Small intestine (tissue), 7 donors: ENCODE measurements around the gene MSRB1. TPM values are rescaled to one million over a fixed set of nuclear protein-coding genes. Genes with fewer than 3 reads are reported as not detected.
A peak's percentile ranks its signal among the peaks of the same experiment; 100 is the strongest.

ENCODE experiments used
- DNase-seq, 2 donors: peaks; one replicate each; pipeline versions ENCODE4 v3.0.0 to v3.0.0-alpha.2; 2013
- FAIRE-seq: peaks from 2 replicates; lab custom pipeline; 2012; peaks lifted over from hg19 to GRCh38; lab: Jason Lieb, UNC
- H3K27ac ChIP-seq, 3 donors: one replicate each; pipeline ENCODE4 v1.5.1; 2013; ENCODE audit warnings: low read length in 2 of 3, mild to moderate bottlenecking in 2 of 3, control low read depth in 1 of 3, inconsistent platforms in 1 of 3, low read depth in 1 of 3, moderate library complexity in 1 of 3
- H3K27me3 ChIP-seq, 3 donors: one replicate each; pipeline ENCODE4 v1.6.1; 2013; ENCODE audit warnings: low read length in 3 of 3, inconsistent platforms in 1 of 3; ENCODE audit not compliant: control insufficient read depth in 3 of 3, insufficient read depth in 3 of 3
- H3K36me3 ChIP-seq, 3 donors: one replicate each; pipeline ENCODE4 v1.6.1; 2013; ENCODE audit warnings: low read length in 3 of 3, inconsistent platforms in 1 of 3, low read depth in 1 of 3, mild to moderate bottlenecking in 1 of 3, moderate library complexity in 1 of 3; ENCODE audit not compliant: control insufficient read depth in 3 of 3, insufficient read depth in 2 of 3
- H3K4me1 ChIP-seq, 3 donors: one replicate each; pipeline ENCODE4 v1.6.1; 2013; ENCODE audit warnings: low read length in 2 of 3, inconsistent platforms in 1 of 3, low read depth in 1 of 3, mild to moderate bottlenecking in 1 of 3, moderate library complexity in 1 of 3; ENCODE audit not compliant: control insufficient read depth in 3 of 3, insufficient read depth in 2 of 3
- H3K4me3 ChIP-seq, 3 donors: one replicate each; pipeline ENCODE4 v1.5.1; 2013; ENCODE audit warnings: low read length in 3 of 3, control low read depth in 1 of 3, inconsistent platforms in 1 of 3, low read depth in 1 of 3, mild to moderate bottlenecking in 1 of 3, moderate library complexity in 1 of 3
- H3K9me3 ChIP-seq, 2 donors: one replicate each; pipeline ENCODE4 v1.6.1; 2013; ENCODE audit warnings: low read depth in 1 of 2, low read length in 1 of 2; ENCODE audit not compliant: control insufficient read depth in 2 of 2, insufficient read depth in 1 of 2
- WGBS, 3 donors: extraction: QIAGEN DNeasy Blood & Tissue Kit; methylation state at CpG; one replicate each; pipeline ENCODE4 v1.1.7; 2013; 5-methylcytosine and 5-hydroxymethylcytosine counted together
- polyA plus RNA-seq, 4 donors: library from polyadenylated mRNA; stranded (reverse) in 3 of 4; unstranded in 1 of 4; fragments of 200-250 nt in 3 of 4; fragments of 120-200 nt in 1 of 4; gene quantifications; one replicate each; pipeline versions ENCODE4 v1.2.1 to v1.2.3, GENCODE V29; 2013
- donor health status: healthy with polysubstance abuse.
- donor health status: control.
- donor health status: control.
- donor health status: Bipolar disorder and iron deficiency.
- donor health status: healthy.

The MSRB1 gene
- polyA plus RNA-seq, 4 donors: 50.6 to 105 (median 62.0) TPM

DNA sequence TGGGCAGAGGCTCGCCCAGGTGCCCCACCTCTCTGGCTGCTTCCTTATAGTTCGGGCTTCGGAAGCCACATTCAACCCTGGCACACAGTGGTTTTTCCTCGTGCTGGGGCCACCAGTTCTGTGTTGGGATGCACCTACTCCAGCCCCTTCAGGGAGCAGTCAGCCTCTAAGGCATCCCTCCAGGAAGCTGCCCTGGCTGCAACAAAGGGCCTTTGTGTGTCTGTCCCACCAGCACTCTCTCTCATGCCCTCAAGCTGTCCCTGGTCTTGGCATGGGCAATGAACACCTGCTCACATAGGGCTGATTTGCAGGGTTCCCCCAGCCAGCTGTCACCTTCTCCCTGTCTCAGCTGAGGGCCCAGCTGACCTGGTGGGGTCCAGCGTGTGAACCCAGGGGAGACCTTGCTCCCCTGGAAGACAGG lies 39.0 kb upstream of the MSRB1 start:
- H3K27me3 ChIP-seq: peaks cover 0 to 41% (median 5%) of the 10 kb centered on the region in 3 donors
- H3K9me3 ChIP-seq: no peaks in the 10 kb centered on the region
- peak overlapping the region; percentile 2 to 78 (median 5) for H3K27ac ChIP-seq
- 16 to 51% (median 25%) methylated on average over 5 of the region's 5 CpGs for WGBS, 3 donors
- DNase-seq: peak; percentile 41 to 66
- H3K4me3 ChIP-seq: no peak overlapping the region
- H3K36me3 ChIP-seq: peaks cover 2 to 40% (median 2%) of the 10 kb centered on the region in 3 donors
- FAIRE-seq: no peak
- H3K4me1 ChIP-seq: peaks cover 0 to 67% (median 5%) of the 10 kb centered on the region in 3 donors

DNA sequence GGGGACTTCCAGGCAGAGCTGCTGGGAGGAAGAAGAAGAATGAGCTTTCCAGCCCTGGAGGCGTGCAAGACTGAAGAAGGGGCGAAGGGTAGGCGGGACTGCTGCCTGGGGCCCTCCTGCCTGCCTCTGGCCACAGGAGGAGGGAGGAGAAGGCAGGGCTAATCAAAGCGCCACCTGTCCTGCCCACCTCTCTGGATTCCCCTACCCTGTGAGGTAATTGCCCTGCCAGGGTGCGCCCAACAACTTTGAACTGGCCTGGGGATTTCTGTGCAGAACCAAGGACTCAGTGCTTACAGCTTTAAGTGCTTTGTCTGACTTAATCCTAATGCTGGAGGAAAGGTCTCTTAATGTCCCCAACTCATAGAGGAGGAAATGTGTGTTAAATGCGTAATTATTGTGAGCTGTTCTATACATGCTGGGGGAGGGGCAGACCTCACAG lies 38.4 kb upstream of the MSRB1 start, which contains the start of gene NOXO1:
Gene NOXO1 (minus strand): TSS at position 72 of the 439 bp plus-strand sequence. CDS start 290 bp downstream, outside the sequence.
- Histone ChIP-seq H3K9me3 (no peaks in the 10 kb centered on the region), H3K4me1 (peaks cover 0 to 65% (median 5%) of the 10 kb centered on the region in 3 donors), H3K27ac (peak within 1 kb of the TSS; percentile 2 to 78 (median 5)), H3K4me3 (peak within 1 kb of the TSS in 1 of 3 donors; percentile 6), H3K36me3 (peaks cover 0 to 40% (median 1%) of the 10 kb centered on the region in 3 donors), H3K27me3 (peaks cover 0 to 41% (median 5%) of the 10 kb centered on the region in 3 donors)
- DNase-seq (peak; percentile 57 to 59), FAIRE-seq (no peak)
- 9 to 30% (median 18%) methylated on average over 6 of the region's 6 CpGs for WGBS, 3 donors

DNA sequence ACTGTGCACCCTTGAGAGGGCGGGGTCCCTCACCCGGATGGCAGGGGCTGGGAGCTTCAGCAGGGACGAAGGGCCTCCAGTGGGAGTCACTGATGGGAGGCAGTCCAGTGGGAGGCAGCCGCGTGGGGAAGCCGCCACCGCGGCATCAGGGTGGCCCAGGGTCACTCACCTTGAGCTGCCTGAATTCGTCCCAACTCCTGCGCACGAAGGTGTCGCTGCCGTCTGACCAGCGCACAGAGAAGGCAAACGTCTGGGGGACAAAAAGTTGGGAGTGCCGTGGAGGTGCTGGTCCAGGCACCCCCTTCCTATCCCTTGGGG lies 37.7 kb upstream of the MSRB1 start:
- 18 to 21% (median 19%) methylated on average over 16 of the region's 16 CpGs for WGBS, 3 donors
- DNase-seq (no peak), FAIRE-seq (no peak)
- Histone ChIP-seq H3K4me3 (peak overlapping the region in 1 of 3 donors; percentile 6), H3K27me3 (peaks cover 0 to 41% (median 5%) of the 10 kb centered on the region in 3 donors), H3K9me3 (no peaks in the 10 kb centered on the region), H3K4me1 (peaks cover 0 to 58% (median 5%) of the 10 kb centered on the region in 3 donors), H3K36me3 (peaks cover 0 to 40% (median 0%) of the 10 kb centered on the region in 3 donors), H3K27ac (no peak overlapping the region)

DNA sequence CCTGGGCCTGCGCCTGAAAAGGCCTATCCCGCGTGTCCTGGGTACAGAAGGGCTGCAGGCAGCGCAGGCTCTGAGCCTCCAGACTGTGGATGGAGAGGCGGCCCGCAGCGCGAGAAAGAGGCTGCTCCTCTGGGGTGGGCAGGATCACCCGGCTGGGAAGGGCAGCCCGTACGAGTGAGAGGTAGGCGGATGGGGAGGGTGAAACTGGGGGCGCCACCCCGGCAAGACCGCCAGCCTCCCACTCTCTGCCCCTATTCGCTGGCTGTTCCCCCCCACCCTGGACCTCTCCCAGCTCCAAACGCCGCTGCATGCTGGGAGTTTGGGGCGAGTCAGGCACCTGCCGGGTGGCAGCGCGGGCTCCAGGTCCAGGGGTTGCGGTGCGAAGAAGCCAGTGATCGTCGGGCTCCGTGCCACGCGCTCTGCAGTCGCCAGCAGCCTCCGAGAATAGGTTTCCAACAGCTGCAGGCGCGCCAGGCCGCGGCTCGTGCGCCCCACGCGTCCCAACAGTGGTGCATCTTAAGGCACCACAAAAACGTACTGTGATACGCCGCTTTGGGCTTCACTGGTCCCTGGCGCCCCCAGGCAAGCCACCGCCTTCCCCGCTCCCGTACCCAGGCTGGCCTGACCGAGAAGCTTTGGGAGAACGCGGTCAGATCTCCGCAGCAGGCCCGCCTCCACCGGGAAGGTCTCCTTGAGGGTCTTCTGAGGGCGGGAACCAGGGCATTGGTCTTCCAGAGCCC lies 37.2 kb upstream of the MSRB1 start:
- peak overlapping the region; percentile 57 to 86 (median 80) for H3K27ac ChIP-seq
- no peaks in the 10 kb centered on the region for H3K9me3 ChIP-seq
- peaks cover 0 to 40% (median 0%) of the 10 kb centered on the region in 3 donors for H3K36me3 ChIP-seq
- FAIRE-seq (no peak), DNase-seq (peak; percentile 54 to 57)
- H3K27me3 ChIP-seq: peaks cover 0 to 41% (median 5%) of the 10 kb centered on the region in 3 donors
- peaks cover 0 to 53% (median 5%) of the 10 kb centered on the region in 3 donors for H3K4me1 ChIP-seq
- 3 to 8% (median 5%) methylated on average over 47 to 53 of the region's 53 CpGs for WGBS, 3 donors
- H3K4me3 ChIP-seq: peak overlapping the region; percentile 6 to 40 (median 9)

DNA sequence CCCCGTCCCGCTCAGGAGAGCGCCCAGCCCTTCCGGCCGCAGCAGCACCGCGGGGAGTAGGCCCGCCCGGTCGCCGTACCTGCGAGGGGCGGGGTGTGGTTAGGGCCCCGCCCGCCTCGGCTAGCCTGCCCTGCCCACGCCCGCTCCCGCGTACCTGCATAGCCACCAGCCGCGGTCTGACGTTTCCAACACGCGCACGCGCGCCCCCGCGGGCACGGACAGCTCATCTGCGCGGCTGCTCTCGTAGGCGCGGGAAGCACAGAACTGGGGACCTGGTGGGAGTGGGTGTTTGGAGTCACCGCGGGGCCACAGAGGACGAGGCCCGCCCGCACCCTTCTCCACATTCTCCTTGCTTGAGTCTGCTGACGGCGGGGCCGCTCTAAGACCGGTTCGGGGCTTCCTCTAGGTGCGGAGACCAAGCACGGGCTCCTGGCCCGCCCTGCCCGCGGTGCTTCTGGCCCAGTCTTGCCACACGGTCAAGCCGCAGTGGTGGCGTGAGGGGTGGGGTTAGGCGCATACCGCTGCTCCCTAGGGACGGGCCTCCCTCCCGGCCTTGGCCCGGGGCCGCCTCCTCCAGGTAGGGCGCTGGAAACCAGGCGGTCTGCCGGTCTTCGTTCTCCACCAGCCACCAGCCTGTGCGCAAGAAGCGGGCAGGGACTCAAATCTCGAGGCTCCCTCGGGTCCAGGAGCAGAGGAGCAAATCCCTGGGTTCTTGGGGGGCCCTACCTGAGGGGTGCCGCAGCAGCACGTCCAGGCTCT lies 36.5 kb upstream of the MSRB1 start:
- H3K4me1 ChIP-seq: peaks cover 0 to 48% (median 5%) of the 10 kb centered on the region in 3 donors
- peaks cover 0 to 43% (median 7%) of the 10 kb centered on the region in 3 donors for H3K36me3 ChIP-seq
- H3K9me3 ChIP-seq: no peaks in the 10 kb centered on the region
- peaks cover 0 to 41% (median 5%) of the 10 kb centered on the region in 3 donors for H3K27me3 ChIP-seq
- peak overlapping the region in 2 of 3 donors; percentile 40 to 51 for H3K4me3 ChIP-seq
- FAIRE-seq: no peak
- peak overlapping the region; percentile 57 to 86 (median 80) for H3K27ac ChIP-seq
- WGBS, 3 donors: 4 to 22% (median 21%) methylated on average over 31 to 70 of the region's 70 CpGs
- DNase-seq: peak; percentile 91 to 93

DNA sequence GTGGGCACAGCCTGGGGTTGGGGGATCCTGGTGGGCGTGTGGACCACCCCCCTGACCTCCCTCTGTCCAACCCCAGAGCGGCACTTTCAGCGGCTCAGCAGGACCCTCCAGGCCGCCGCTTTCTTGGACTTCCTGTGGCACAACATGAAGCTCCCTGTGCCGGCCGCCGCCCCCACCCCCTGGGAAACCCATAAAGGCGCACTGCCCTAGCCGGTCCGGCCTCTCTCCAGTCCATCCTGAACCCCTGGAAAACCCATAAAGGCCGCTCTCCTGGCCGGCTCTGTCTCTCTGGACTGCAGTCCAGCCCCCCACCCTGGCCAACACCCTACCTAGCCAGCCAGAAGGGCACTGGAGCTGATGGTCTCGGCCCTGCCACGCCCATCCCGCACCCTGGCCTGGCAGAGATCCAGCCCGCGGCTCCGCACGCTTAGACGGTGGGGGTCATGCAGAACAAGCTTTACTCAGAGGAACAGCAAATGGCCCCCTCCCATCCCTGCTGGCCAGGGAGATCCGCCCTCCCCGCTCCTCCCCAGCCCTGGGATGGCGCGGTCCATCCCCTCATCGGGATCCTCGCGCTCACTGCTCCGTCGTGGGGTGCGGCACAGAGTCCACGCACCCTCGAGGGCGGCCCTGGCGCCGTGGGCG lies 35.6 kb upstream of the MSRB1 start:
- 42 to 67% (median 66%) methylated on average over 33 to 37 of the region's 37 CpGs for WGBS, 3 donors
- DNase-seq (peak in 1 of 2 donors; percentile 30), FAIRE-seq (no peak)
- Histone ChIP-seq H3K4me3 (peak overlapping the region; percentile 20 to 51 (median 30)), H3K27me3 (peaks cover 0 to 41% (median 5%) of the 10 kb centered on the region in 3 donors), H3K4me1 (peaks cover under 1 to 48% (median 5%) of the 10 kb centered on the region in 3 donors), H3K36me3 (peaks cover 0 to 48% (median 7%) of the 10 kb centered on the region in 3 donors), H3K27ac (peak overlapping the region in 2 of 3 donors; percentile 47 to 56), H3K9me3 (no peaks in the 10 kb centered on the region)

DNA sequence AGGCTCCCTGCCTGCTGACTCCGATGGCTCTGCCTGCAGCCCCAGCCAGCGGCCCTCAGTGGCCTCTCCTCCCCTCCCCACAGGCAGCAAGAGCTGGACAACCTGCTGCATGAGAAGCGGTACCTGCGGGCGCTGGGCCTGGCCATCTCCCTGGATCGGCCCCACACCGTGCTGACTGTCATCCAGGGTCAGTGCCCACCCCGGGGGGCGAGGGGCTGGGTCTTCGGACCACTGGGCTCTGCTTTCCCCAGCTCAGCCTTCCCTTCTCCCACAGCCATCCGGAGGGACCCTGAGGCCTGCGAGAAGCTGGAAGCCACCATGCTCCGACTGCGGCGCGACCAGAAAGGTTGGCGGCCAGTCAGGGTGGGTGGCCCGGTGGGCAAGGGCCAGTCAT lies 34.9 kb upstream of the MSRB1 start:
- FAIRE-seq (no peak), DNase-seq (no peak)
- WGBS, 3 donors: 94 to 97% (median 95%) methylated on average over 17 to 18 of the region's 18 CpGs
- Histone ChIP-seq H3K9me3 (no peaks in the 10 kb centered on the region), H3K36me3 (peaks cover 0 to 51% (median 7%) of the 10 kb centered on the region in 3 donors), H3K27ac (no peak overlapping the region), H3K4me3 (no peak overlapping the region), H3K4me1 (peaks cover 3 to 49% (median 5%) of the 10 kb centered on the region in 3 donors), H3K27me3 (peaks cover 0 to 37% (median 5%) of the 10 kb centered on the region in 3 donors)
